Keratinocyte (primary cell): ENCODE measurements around the gene MORN2. TPM values are rescaled to one million over a fixed set of nuclear protein-coding genes. Genes with fewer than 3 reads are reported as not detected.

Source experiments
- DNase-seq: peaks from one replicate; pipeline ENCODE4 v3.0.0-alpha.2; 2011; ENCODE audit warnings: low read depth, missing footprints, low spot score
- FAIRE-seq: peaks from 2 replicates; lab custom pipeline; 2011; peaks lifted over from hg19 to GRCh38; lab: Jason Lieb, UNC
- H2AFZ ChIP-seq: 2 replicates; pipeline ENCODE4 v1.6.0; 2012; ENCODE audit warnings: low read length, control low read depth, inconsistent platforms; ENCODE audit not compliant: control insufficient read depth
- H3K27ac ChIP-seq: 2 replicates; pipeline ENCODE4 v1.5.1; 2011; ENCODE audit warnings: low read length; ENCODE audit not compliant: control insufficient read depth, insufficient read depth
- H3K27me3 ChIP-seq: 3 replicates; pipeline ENCODE4 v1.6.0; 2011; ENCODE audit warnings: low read length; ENCODE audit not compliant: control insufficient read depth, insufficient read depth; ENCODE audit errors: extremely low read depth
- H3K36me3 ChIP-seq, 2 experiments: 2 replicates in 1 of 2; 3 replicates in 1 of 2; pipeline ENCODE4 v1.5.1; 2011; ENCODE audit warnings: low read length in 2 of 2, mild to moderate bottlenecking in 1 of 2; ENCODE audit not compliant: control insufficient read depth in 2 of 2, insufficient read depth in 2 of 2; ENCODE audit errors: extremely low read depth in 1 of 2
- H3K4me1 ChIP-seq: 3 replicates; pipeline ENCODE4 v1.5.1; 2011; ENCODE audit warnings: low read length; ENCODE audit not compliant: control insufficient read depth, insufficient read depth; ENCODE audit errors: extremely low read depth
- H3K4me2 ChIP-seq: 3 replicates; pipeline ENCODE4 v1.6.0; 2011; ENCODE audit warnings: low read depth, low read length; ENCODE audit not compliant: control insufficient read depth, insufficient read depth; ENCODE audit errors: extremely low read depth
- H3K4me3 ChIP-seq, 3 experiments: fragments of 200-600 bp in 1 of 3; sonication (generic) in 1 of 3; 2 replicates in 2 of 3; 3 replicates in 1 of 3; pipeline ENCODE4 v1.5.1; 2011 to 2016; ENCODE audit warnings: low read length in 3 of 3, mild to moderate bottlenecking in 3 of 3, control low read depth in 2 of 3, inconsistent platforms in 1 of 3, low read depth in 1 of 3, mixed read lengths in 1 of 3, mixed run types in 1 of 3, moderate library complexity in 1 of 3; ENCODE audit not compliant: control insufficient read depth in 2 of 3, insufficient read depth in 2 of 3; ENCODE audit errors: extremely low read depth in 1 of 3
- H3K79me2 ChIP-seq: 2 replicates; pipeline ENCODE4 v1.6.0; 2012; ENCODE audit warnings: low read length; ENCODE audit not compliant: control insufficient read depth, insufficient read depth
- H3K9ac ChIP-seq: 3 replicates; pipeline ENCODE4 v1.6.0; 2011; ENCODE audit warnings: low read length; ENCODE audit not compliant: control insufficient read depth, insufficient read depth; ENCODE audit errors: extremely low read depth
- H3K9me1 ChIP-seq: 3 replicates; pipeline ENCODE4 v1.6.0; 2011; ENCODE audit warnings: low read length; ENCODE audit not compliant: control insufficient read depth, insufficient read depth; ENCODE audit errors: extremely low read depth
- H3K9me3 ChIP-seq: 2 replicates; pipeline ENCODE4 v1.5.1; 2012; ENCODE audit warnings: low read depth, low read length; ENCODE audit not compliant: control insufficient read depth
- H4K20me1 ChIP-seq: 3 replicates; pipeline ENCODE4 v1.6.0; 2011; ENCODE audit warnings: low read length; ENCODE audit not compliant: control insufficient read depth, insufficient read depth; ENCODE audit errors: extremely low read depth
- CTCF ChIP-seq, 3 experiments: IDR thresholded peaks in 1 of 3; conservative IDR thresholded peaks in 1 of 3; optimal IDR thresholded peaks in 1 of 3; 2 replicates in 2 of 3; 3 replicates in 1 of 3; pipeline versions ENCODE3 to v1.5.1; 2011; ENCODE audit warnings: low read length in 3 of 3, mild to moderate bottlenecking in 3 of 3, moderate library complexity in 2 of 3, control low read depth in 1 of 3, inconsistent platforms in 1 of 3; ENCODE audit not compliant: insufficient read depth in 2 of 3; ENCODE audit errors: extremely low read depth in 1 of 3
- EZH2 ChIP-seq: IDR thresholded peaks from one replicate; pipeline ENCODE4 v1.6.1; 2012; ENCODE audit warnings: inconsistent platforms, mild to moderate bottlenecking, low read length, moderate library complexity
- dilution Hi-C: fragments of 300-500 bp; cut with MboI; formaldehyde crosslinking; loops from one replicate; pipeline ENCODE4 v1.7.0; 2020; ENCODE audit warnings: low sequenced_read_pairs; ENCODE audit not compliant: extremely low pct_ligation_motif_present
- polyA plus RNA-seq, 5 experiments: library from polyadenylated mRNA; depleted of rRNA in 3 of 5; stranded (reverse) in 3 of 5; stranded (forward) in 1 of 5; unstranded in 1 of 5; fragments of >200 nt; gene quantifications; 1 replicate in 1 of 5; 2 replicates in 3 of 5; 3 replicates in 1 of 5; pipeline versions ENCODE4 v1.2.1 to v1.2.3, GENCODE V29; 2011 to 2012; ENCODE audit warnings: missing spikeins in 2 of 5, low read depth in 1 of 5, low replicate concordance in 1 of 5

Gene MORN2
- polyA plus RNA-seq, 1 donor (not counting 4 experiments of a cell fraction or from before 2014, with no cell fraction given), result 22.5 TPM

DNA sequence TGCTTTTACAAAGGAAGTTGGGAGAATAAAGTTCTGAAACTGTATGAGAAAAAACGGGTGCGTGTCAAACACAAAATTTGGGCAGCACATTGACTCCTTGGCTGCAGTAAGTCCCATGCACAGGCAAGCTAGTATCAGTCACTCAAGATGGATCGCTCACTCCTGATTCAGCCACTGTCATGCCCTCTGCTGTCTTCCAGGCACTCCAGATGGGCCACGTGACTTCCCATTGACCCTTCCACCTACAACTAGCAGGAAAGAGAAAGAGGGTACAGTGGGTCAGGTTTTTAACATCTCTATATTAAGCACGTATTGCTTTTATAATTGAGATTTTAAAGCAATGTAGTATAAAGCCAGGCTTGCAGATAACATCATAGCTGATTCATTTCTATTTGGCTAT is 22.5 kb downstream of the MORN2 start:
- Histone ChIP-seq H3K36me3 (no peaks in the 10 kb centered on the region), H3K4me2 (no peak overlapping the region), H3K9me3 (no peaks in the 10 kb centered on the region), H3K4me1 (no peaks in the 10 kb centered on the region), H3K79me2 (no peaks in the 10 kb centered on the region), H3K4me3 (no peak overlapping the region), H4K20me1 (no peaks in the 10 kb centered on the region), H3K27ac (no peak overlapping the region), H3K27me3 (no peaks in the 10 kb centered on the region), H3K9ac (no peak overlapping the region), H3K9me1 (no peaks in the 10 kb centered on the region), H2AFZ (no peak overlapping the region)
- FAIRE-seq (no peak), DNase-seq (no peak)
- TF ChIP-seq EZH2 (no peak), CTCF (optimal IDR thresholded peaks at IDR 0.05 in 1 of 3, IDR thresholded peaks at IDR 0.05 in 1 of 3, conservative IDR thresholded peaks at IDR 0.05 in 1 of 3; ENCODE audit: extremely low read depth in 1 of 3, insufficient read depth in 2 of 3, low read length in 3 of 3) (no peak)
- dilution Hi-C loops, result no loop called here

DNA sequence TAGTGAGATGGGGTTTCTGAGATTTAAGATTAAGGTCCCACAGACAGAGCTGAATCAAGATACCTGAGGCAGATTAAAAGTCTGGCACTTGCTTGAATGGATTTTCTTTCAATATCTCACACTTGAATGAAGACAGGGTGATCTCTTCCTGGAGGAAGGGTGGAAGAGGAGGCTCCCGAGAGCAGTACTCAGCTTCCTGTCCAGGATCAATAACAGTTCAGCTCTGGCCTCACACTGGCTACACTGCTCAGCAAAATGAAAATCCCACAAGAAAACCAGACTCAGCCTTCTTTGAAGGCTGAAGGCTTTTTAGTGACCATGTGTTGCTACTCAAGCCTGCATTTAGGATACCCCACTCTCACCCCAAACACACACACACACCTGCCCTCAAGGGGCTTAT is 24.9 kb downstream of the MORN2 start:
- H3K9me3 ChIP-seq, result no peaks in the 10 kb centered on the region
- FAIRE-seq (no peak), DNase-seq (no peak)
- no peak overlapping the region for H3K4me3 ChIP-seq
- dilution Hi-C loops, result no loop called here
- no peaks in the 10 kb centered on the region for H3K79me2 ChIP-seq
- no peak overlapping the region for H3K27ac ChIP-seq
- TF ChIP-seq EZH2 (no peak), CTCF (optimal IDR thresholded peaks at IDR 0.05 in 1 of 3, IDR thresholded peaks at IDR 0.05 in 1 of 3, conservative IDR thresholded peaks at IDR 0.05 in 1 of 3; ENCODE audit: extremely low read depth in 1 of 3, insufficient read depth in 2 of 3, low read length in 3 of 3) (no peak)
- H3K4me1 ChIP-seq, result peaks cover 2% of the 10 kb centered on the region
- H3K36me3 ChIP-seq, result no peaks in the 10 kb centered on the region
- H3K27me3 ChIP-seq, result no peaks in the 10 kb centered on the region
- H4K20me1 ChIP-seq, result no peaks in the 10 kb centered on the region
- H2AFZ ChIP-seq, result no peak overlapping the region
- no peaks in the 10 kb centered on the region for H3K9me1 ChIP-seq
- H3K9ac ChIP-seq, result no peak overlapping the region
- no peak overlapping the region for H3K4me2 ChIP-seq
